ENCODE results near the gene POLR2H. TPM values are rescaled to one million over a fixed set of nuclear protein-coding genes. Genes with fewer than 3 reads are reported as not detected.

POLR2H gene
- total and polyA plus RNA-seq, 8 donors: 14.0 to 273 (median 110) TPM

GRCh38 chr3:184333190-184333589 is 28.3 kb upstream of the POLR2H start:
- Histone ChIP-seq H3K36me3 (peaks cover 65 to 72% (median 72%) of the 10 kb centered on the region in 4 donors), H3K4me1 (peaks cover 21 to 63% (median 28%) of the 10 kb centered on the region in 4 donors), H3K27ac (peak overlapping the region in 4 of 5 donors; percentile 24 to 99 (median 78)), H3K4me3 (no peak overlapping the region), H3K9me3 (no peaks in the 10 kb centered on the region), H3K27me3 (no peaks in the 10 kb centered on the region)
- DNase-seq: no peak
- WGBS, 5 donors: 72 to 79% (median 78%) methylated on average over 6 of the region's 6 CpGs
- intact Hi-C loops (cut with DNase I; ENCODE audit: low total_unique reads): no loop called here
- TF ChIP-seq, protein P1, sequence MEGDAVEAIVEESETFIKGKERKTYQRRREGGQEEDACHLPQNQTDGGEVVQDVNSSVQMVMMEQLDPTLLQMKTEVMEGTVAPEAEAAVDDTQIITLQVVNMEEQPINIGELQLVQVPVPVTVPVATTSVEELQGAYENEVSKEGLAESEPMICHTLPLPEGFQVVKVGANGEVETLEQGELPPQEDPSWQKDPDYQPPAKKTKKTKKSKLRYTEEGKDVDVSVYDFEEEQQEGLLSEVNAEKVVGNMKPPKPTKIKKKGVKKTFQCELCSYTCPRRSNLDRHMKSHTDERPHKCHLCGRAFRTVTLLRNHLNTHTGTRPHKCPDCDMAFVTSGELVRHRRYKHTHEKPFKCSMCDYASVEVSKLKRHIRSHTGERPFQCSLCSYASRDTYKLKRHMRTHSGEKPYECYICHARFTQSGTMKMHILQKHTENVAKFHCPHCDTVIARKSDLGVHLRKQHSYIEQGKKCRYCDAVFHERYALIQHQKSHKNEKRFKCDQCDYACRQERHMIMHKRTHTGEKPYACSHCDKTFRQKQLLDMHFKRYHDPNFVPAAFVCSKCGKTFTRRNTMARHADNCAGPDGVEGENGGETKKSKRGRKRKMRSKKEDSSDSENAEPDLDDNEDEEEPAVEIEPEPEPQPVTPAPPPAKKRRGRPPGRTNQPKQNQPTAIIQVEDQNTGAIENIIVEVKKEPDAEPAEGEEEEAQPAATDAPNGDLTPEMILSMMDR (IDR thresholded peaks at IDR 0.05): no peak
- no peak for TF ChIP-seq EP300 (IDR thresholded peaks at IDR 0.05)
- no peak for TF ChIP-seq POLR2A (IDR thresholded peaks at IDR 0.05)
- no peak for TF ChIP-seq POLR2AphosphoS5 (IDR thresholded peaks at IDR 0.05)

DNA sequence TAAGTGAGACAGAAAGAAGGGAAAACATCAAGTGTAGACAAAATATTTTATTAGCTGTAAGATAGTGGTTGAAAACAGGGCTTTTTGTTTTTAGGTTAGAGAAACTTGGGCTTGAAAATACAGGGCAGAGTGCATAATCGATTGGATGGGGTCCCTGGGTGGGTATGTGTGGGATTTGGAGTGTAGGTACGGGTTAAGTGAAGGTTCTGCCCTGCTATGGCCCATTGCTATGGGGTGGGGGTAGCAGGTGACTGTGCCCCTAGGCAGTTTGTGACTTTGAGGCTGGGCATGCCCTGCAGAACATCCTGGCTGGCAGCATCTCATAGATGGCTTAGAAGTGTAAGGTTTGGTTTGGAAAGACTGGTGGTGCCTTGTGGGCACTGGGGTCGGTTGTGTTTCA is 27.8 kb upstream of the POLR2H start:
- peaks cover 60 to 67% (median 66%) of the 10 kb centered on the region in 4 donors for H3K36me3 ChIP-seq
- intact Hi-C loops (cut with DNase I; ENCODE audit: low total_unique reads): no loop called here
- H3K4me3 ChIP-seq: no peak overlapping the region
- no peaks in the 10 kb centered on the region for H3K9me3 ChIP-seq
- peaks cover 26 to 68% (median 33%) of the 10 kb centered on the region in 4 donors for H3K4me1 ChIP-seq
- H3K27ac ChIP-seq: peak overlapping the region in 4 of 5 donors; percentile 21 to 99 (median 78)
- no peak for TF ChIP-seq EP300 (IDR thresholded peaks at IDR 0.05)
- TF ChIP-seq POLR2A (IDR thresholded peaks at IDR 0.05): no peak
- TF ChIP-seq POLR2AphosphoS5 (IDR thresholded peaks at IDR 0.05): no peak
- TF ChIP-seq, protein P1 (IDR thresholded peaks at IDR 0.05): no peak
- WGBS, 5 donors: 74 to 84% (median 81%) methylated on average over 2 to 3 of the region's 3 CpGs
- H3K27me3 ChIP-seq: no peaks in the 10 kb centered on the region
- DNase-seq: no peak

DNA sequence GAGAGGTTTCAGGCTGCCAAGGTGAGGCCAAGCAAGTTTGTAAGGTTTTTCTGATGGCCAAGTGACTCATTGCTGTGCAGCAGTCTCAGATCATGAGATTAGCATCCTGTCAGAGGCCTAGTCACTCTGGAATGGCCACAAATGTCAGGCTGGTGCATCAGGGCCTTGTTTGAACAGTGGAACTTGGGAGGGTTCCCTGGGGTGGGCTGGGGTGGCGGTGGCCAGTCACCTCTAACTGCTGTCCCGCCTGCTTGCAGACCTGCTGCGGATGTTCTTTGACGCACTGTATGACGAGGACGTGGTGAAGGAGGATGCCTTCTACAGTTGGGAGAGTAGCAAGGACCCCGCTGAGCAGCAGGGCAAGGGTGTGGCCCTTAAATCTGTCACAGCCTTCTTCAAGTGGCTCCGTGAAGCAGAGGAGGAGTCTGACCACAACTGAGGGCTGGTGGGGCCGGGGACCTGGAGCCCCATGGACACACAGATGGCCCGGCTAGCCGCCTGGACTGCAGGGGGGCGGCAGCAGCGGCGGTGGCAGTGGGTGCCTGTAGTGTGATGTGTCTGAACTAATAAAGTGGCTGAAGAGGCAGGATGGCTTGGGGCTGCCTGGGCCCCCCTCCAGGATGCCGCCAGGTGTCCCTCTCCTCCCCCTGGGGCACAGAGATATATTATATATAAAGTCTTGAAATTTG is 26.9 kb upstream of the POLR2H start:
- WGBS, 5 donors: 66 to 78% (median 72%) methylated on average over 15 of the region's 15 CpGs
- TF ChIP-seq POLR2AphosphoS5 (IDR thresholded peaks at IDR 0.05): no peak
- no peak for TF ChIP-seq POLR2A (IDR thresholded peaks at IDR 0.05)
- TF ChIP-seq EP300 (IDR thresholded peaks at IDR 0.05): no peak
- TF ChIP-seq, protein P1 (IDR thresholded peaks at IDR 0.05): no peak
- Histone ChIP-seq H3K36me3 (peaks cover 50 to 58% (median 57%) of the 10 kb centered on the region in 4 donors), H3K4me1 (peaks cover 34 to 77% (median 41%) of the 10 kb centered on the region in 4 donors), H3K9me3 (no peaks in the 10 kb centered on the region), H3K27me3 (no peaks in the 10 kb centered on the region), H3K27ac (peak overlapping the region; percentile 43 to 99 (median 98)), H3K4me3 (no peak overlapping the region)
- intact Hi-C loops (cut with DNase I; ENCODE audit: low total_unique reads): no loop called here
- DNase-seq: no peak

GRCh38 chr3:184335291-184335660 is 26.2 kb upstream of the POLR2H start:
- TF ChIP-seq POLR2A (IDR thresholded peaks at IDR 0.05) (no peak), POLR2AphosphoS5 (IDR thresholded peaks at IDR 0.05) (no peak), EP300 (IDR thresholded peaks at IDR 0.05) (no peak)
- TF ChIP-seq, protein P1 (IDR thresholded peaks at IDR 0.05): no peak
- WGBS, 5 donors: 27 to 44% (median 40%) methylated on average over 4 of the region's 4 CpGs
- Histone ChIP-seq H3K4me1 (peaks cover 34 to 81% (median 44%) of the 10 kb centered on the region in 4 donors), H3K27me3 (no peaks in the 10 kb centered on the region), H3K27ac (peak overlapping the region; percentile 96 to 99 (median 99)), H3K36me3 (peaks cover 46 to 52% (median 51%) of the 10 kb centered on the region in 4 donors), H3K4me3 (peak overlapping the region; percentile 69 to 91 (median 82)), H3K9me3 (no peaks in the 10 kb centered on the region)
- intact Hi-C loops (cut with DNase I; ENCODE audit: low total_unique reads): no loop called here
- no peak for DNase-seq
